Measurements from ENCODE around the gene CYP2C9.

The CYP2C9 gene

DNA sequence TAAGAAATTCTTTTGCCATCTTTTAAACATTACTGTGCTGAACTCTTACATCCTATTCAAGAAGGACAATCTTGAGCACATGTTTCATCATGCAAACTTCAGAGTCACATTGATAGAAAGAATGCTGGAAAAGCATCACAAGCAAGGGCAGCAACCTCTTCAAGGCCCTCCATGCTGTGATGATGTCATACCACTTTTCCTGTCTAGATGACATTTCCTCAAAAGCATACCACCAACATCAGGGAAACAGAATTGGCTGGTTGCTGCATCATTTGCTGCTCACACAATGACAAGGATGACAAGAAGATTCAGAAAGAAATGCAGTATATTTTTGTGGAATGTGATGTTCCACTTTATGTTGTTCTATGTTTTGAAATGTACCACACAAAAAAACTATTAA is 93.2 kb downstream of the CYP2C9 start:
- Histone ChIP-seq H3K4me3 (ENCODE audit: low read depth, low read length, poor library complexity, severe bottlenecking) (no peak overlapping the region), H3K79me2 (ENCODE audit: insufficient read depth, low read length) (no peaks in the 10 kb centered on the region), H3F3A (ENCODE audit: insufficient read depth, low read length) (no peaks in the 10 kb centered on the region), H3K36me3 (ENCODE audit: insufficient read depth, low read length) (no peaks in the 10 kb centered on the region), H3K4me2 (ENCODE audit: low read length) (no peak overlapping the region), H2AFZ (ENCODE audit: low read length) (no peak overlapping the region), H3K27ac (ENCODE audit: low read depth, low read length, poor library complexity, severe bottlenecking) (no peak overlapping the region), H4K20me1 (ENCODE audit: insufficient read depth, low read length) (no peaks in the 10 kb centered on the region), H3K9me3 (ENCODE audit: low read length) (no peaks in the 10 kb centered on the region), H3K9ac (ENCODE audit: low read length) (no peak overlapping the region), H3K27me3 (ENCODE audit: insufficient read depth, low read length) (no peaks in the 10 kb centered on the region), H3K4me1 (ENCODE audit: insufficient read depth, low read length, severe bottlenecking) (no peaks in the 10 kb centered on the region), H3K9me2 (ENCODE audit: low read depth, low read length) (no peaks in the 10 kb centered on the region)
- TF ChIP-seq EZH2 (IDR thresholded peaks at IDR 0.05; ENCODE audit: borderline replicate concordance, low read length), result no peak
- TF ChIP-seq, protein P1, sequence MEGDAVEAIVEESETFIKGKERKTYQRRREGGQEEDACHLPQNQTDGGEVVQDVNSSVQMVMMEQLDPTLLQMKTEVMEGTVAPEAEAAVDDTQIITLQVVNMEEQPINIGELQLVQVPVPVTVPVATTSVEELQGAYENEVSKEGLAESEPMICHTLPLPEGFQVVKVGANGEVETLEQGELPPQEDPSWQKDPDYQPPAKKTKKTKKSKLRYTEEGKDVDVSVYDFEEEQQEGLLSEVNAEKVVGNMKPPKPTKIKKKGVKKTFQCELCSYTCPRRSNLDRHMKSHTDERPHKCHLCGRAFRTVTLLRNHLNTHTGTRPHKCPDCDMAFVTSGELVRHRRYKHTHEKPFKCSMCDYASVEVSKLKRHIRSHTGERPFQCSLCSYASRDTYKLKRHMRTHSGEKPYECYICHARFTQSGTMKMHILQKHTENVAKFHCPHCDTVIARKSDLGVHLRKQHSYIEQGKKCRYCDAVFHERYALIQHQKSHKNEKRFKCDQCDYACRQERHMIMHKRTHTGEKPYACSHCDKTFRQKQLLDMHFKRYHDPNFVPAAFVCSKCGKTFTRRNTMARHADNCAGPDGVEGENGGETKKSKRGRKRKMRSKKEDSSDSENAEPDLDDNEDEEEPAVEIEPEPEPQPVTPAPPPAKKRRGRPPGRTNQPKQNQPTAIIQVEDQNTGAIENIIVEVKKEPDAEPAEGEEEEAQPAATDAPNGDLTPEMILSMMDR (IDR thresholded peaks at IDR 0.05; ENCODE audit: low read length), result no peak

DNA sequence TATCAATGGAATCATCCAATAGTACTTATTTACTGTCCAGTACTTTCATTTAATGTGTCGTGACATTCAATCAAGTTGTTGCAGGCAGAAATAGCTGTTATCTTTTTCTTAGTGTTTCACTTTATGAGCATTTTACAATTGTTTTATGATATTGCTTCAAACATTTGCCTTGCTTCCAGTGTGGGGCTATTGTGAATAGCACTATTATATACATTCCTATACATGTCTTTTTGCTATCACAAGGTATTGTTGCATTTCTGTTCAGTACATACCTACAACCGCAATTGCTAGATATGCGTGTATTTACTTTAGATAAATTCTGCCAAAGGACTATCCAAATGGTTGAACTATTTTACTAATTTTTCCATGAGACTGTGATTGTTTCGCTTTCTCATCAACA is 95.9 kb downstream of the CYP2C9 start:
- no peak for TF ChIP-seq EZH2 (IDR thresholded peaks at IDR 0.05; ENCODE audit: borderline replicate concordance, low read length)
- TF ChIP-seq, protein P1 (IDR thresholded peaks at IDR 0.05; ENCODE audit: low read length), result no peak
- no peak overlapping the region for H2AFZ ChIP-seq (ENCODE audit: low read length)
- H3K4me2 ChIP-seq (ENCODE audit: low read length), result no peak overlapping the region
- H3K4me3 ChIP-seq (ENCODE audit: low read depth, low read length, poor library complexity, severe bottlenecking), result no peak overlapping the region
- H3K79me2 ChIP-seq (ENCODE audit: insufficient read depth, low read length), result no peaks in the 10 kb centered on the region
- H4K20me1 ChIP-seq (ENCODE audit: insufficient read depth, low read length), result no peaks in the 10 kb centered on the region
- H3K27ac ChIP-seq (ENCODE audit: low read depth, low read length, poor library complexity, severe bottlenecking), result no peak overlapping the region
- no peaks in the 10 kb centered on the region for H3K9me2 ChIP-seq (ENCODE audit: low read depth, low read length)
- no peaks in the 10 kb centered on the region for H3K4me1 ChIP-seq (ENCODE audit: insufficient read depth, low read length, severe bottlenecking)
- no peaks in the 10 kb centered on the region for H3K9me3 ChIP-seq (ENCODE audit: low read length)
- no peaks in the 10 kb centered on the region for H3F3A ChIP-seq (ENCODE audit: insufficient read depth, low read length)
- no peaks in the 10 kb centered on the region for H3K27me3 ChIP-seq (ENCODE audit: insufficient read depth, low read length)
- no peaks in the 10 kb centered on the region for H3K36me3 ChIP-seq (ENCODE audit: insufficient read depth, low read length)
- H3K9ac ChIP-seq (ENCODE audit: low read length), result no peak overlapping the region

DNA sequence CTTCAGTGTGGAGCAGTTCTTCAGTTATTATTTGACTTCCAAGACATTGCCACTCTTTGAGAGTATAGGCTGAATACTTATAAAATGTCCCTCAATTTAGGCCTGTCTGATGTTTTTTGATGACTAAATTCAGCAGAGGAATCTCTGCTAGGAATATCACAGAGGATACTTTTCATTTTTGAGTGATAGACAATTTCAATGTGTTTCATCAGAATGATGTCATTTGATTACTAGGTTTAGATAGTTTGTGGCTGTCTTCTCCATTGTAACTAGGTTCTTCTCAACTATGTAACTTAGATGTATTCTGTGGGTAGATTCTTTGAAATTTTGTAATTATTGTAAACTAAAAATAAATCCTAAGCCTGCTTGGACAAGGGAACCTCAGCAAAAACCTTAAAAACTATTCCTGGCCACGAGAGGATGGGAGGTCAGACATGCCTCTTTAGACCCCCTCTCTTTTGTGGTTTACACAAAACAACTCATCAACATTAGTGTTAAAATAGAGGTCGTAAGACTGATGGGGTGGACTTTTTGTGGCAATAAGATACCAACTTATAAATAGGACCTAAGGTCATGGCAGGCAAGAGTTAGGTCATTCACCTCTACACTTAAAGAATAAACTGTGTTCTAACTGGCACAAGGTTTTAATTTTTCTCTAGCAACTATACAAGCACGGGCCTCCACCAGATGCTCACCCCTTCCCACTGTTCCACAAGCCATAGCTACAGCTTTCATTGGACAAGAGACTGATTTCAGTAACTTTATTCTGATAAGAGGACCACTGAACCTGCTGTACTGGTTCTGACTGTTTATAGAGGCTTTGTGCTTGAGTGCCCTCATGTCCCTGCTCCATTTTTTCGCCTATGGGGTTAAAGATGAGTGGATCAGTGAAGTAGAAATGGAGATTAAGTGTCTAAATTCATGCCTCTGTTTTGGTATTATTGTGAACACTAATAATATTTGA is 97.2 kb downstream of the CYP2C9 start:
- TF ChIP-seq, protein P1 (IDR thresholded peaks at IDR 0.05; ENCODE audit: low read length), result no peak
- no peak for TF ChIP-seq EZH2 (IDR thresholded peaks at IDR 0.05; ENCODE audit: borderline replicate concordance, low read length)

More for the DNA sequence above, 97.2 kb downstream of the CYP2C9 start:
- H3K4me1 ChIP-seq (ENCODE audit: insufficient read depth, low read length, severe bottlenecking), result no peaks in the 10 kb centered on the region
- H2AFZ ChIP-seq (ENCODE audit: low read length), result no peak overlapping the region
- no peak overlapping the region for H3K9ac ChIP-seq (ENCODE audit: low read length)
- H3K9me3 ChIP-seq (ENCODE audit: low read length), result no peaks in the 10 kb centered on the region
- H3K9me2 ChIP-seq (ENCODE audit: low read depth, low read length), result no peaks in the 10 kb centered on the region
- H4K20me1 ChIP-seq (ENCODE audit: insufficient read depth, low read length), result no peaks in the 10 kb centered on the region
- no peaks in the 10 kb centered on the region for H3K36me3 ChIP-seq (ENCODE audit: insufficient read depth, low read length)
- no peak overlapping the region for H3K4me3 ChIP-seq (ENCODE audit: low read depth, low read length, poor library complexity, severe bottlenecking)
- no peaks in the 10 kb centered on the region for H3F3A ChIP-seq (ENCODE audit: insufficient read depth, low read length)
- no peaks in the 10 kb centered on the region for H3K79me2 ChIP-seq (ENCODE audit: insufficient read depth, low read length)
- no peak overlapping the region for H3K4me2 ChIP-seq (ENCODE audit: low read length)
- no peak overlapping the region for H3K27ac ChIP-seq (ENCODE audit: low read depth, low read length, poor library complexity, severe bottlenecking)
- no peaks in the 10 kb centered on the region for H3K27me3 ChIP-seq (ENCODE audit: insufficient read depth, low read length)
